Aorta (tissue), 5 donors: ENCODE measurements around the gene OPTN. TPM values are rescaled to one million over a fixed set of nuclear protein-coding genes. Genes with fewer than 3 reads are reported as not detected.
"Not testable (repeated sequence)": the region's sequence is repeated elsewhere in the genome, so short reads cannot be mapped to it uniquely, and the experiment has no call there.

Experiments used
- ATAC-seq: fragments of 200-7000 bp; cut with Tn5 transposase; one replicate; pipeline ENCODE4 v1.9.1; 2022; ENCODE audit warnings: moderate library complexity; ENCODE audit not compliant: low FRiP score
- DNase-seq, 2 donors: peaks; one replicate each; pipeline ENCODE4 v3.0.0-alpha.2; 2020
- H3K27ac ChIP-seq, 2 donors: one replicate each; pipeline ENCODE4 v1.5.1; 2013; ENCODE audit warnings: low read length in 2 of 2, mild to moderate bottlenecking in 2 of 2, moderate library complexity in 2 of 2, control low read depth in 1 of 2, inconsistent platforms in 1 of 2, low read depth in 1 of 2
- H3K27me3 ChIP-seq, 2 donors: one replicate each; pipeline ENCODE4 v1.6.1; 2013; ENCODE audit warnings: control low read depth in 1 of 2, low read length in 1 of 2, mild to moderate bottlenecking in 1 of 2, moderate library complexity in 1 of 2; ENCODE audit not compliant: insufficient read depth in 2 of 2, control insufficient read depth in 1 of 2
- H3K36me3 ChIP-seq, 2 donors: one replicate each; pipeline ENCODE4 v1.6.1; 2013; ENCODE audit warnings: control low read depth in 1 of 2, low read length in 1 of 2, mild to moderate bottlenecking in 1 of 2; ENCODE audit not compliant: insufficient read depth in 2 of 2, control insufficient read depth in 1 of 2
- H3K4me1 ChIP-seq, 2 donors: one replicate each; pipeline ENCODE4 v1.6.1; 2013; ENCODE audit warnings: low read length in 2 of 2, control low read depth in 1 of 2, mild to moderate bottlenecking in 1 of 2, moderate library complexity in 1 of 2; ENCODE audit not compliant: insufficient read depth in 2 of 2, control insufficient read depth in 1 of 2
- H3K4me3 ChIP-seq, 2 donors: one replicate each; pipeline ENCODE4 v1.5.1; 2013; ENCODE audit warnings: low read length in 2 of 2, control low read depth in 1 of 2, mild to moderate bottlenecking in 1 of 2
- H3K9me3 ChIP-seq: one replicate; pipeline ENCODE4 v1.6.1; 2013; ENCODE audit warnings: mild to moderate bottlenecking, low read length; ENCODE audit not compliant: control insufficient read depth
- WGBS, 2 donors: extraction: QIAGEN DNeasy Blood & Tissue Kit; methylation state at CpG; one replicate each; pipeline ENCODE4 v1.1.7; 2013; 5-methylcytosine and 5-hydroxymethylcytosine counted together
- intact Hi-C, 2 donors: fragments of 100-400 bp; cut with DNase I; formaldehyde crosslinking; loops; one replicate each; pipeline versions ENCODE4 v1.14.2 to v1.15.0; 2022
- polyA plus RNA-seq, 2 donors: library from polyadenylated mRNA; stranded (reverse); fragments of 200-250 nt; gene quantifications; one replicate each; pipeline ENCODE4 v1.2.3, GENCODE V29; 2013
- total RNA-seq, 2 donors: library from RNA; stranded (reverse); fragmentation: NEBNext Ultra II Directional; extraction: Animal tissue kit (Norgen Biotek cat#: 25700); gene quantifications; one replicate each; pipeline ENCODE4 v1.2.1, GENCODE V29; 2021
- donor health status: healthy with polysubstance abuse.
- donor health status: Bipolar disorder and iron deficiency.
- donor health status: DM: no; HTN: no; CAD: no.
- donor health status: DM: no; HTN: no; CAD: no.
- donor health status: DM: yes; HTN: yes; CAD: no.

The OPTN gene
- total and polyA plus RNA-seq, 4 donors, result 87.4 to 115 (median 99.3) TPM

DNA sequence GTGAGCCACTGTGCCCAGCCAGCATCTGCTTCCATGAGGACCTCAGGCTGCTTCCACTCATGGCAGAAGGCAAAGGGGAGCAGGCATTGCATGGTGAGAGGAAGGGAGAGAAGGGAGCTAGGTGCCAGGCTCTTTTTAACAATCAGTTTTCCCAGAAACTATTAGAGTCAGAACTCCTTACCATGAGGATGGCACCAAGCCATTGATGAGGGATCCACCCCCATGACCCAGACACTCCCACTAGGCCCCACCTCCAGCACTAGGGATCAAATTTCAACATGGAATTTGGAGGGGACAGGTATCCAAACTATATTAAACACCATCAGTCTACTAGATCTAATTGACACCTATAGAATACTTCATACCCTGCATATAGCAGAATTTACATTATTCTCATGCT, 47.2 kb downstream of the OPTN start:
- no peak for ATAC-seq
- no peaks in the 10 kb centered on the region for H3K4me1 ChIP-seq

GRCh38 chr10:13152296-13152695, 52.3 kb downstream of the OPTN start:
- ATAC-seq, result no peak
- Histone ChIP-seq H3K27ac (no peak overlapping the region), H3K4me1 (no peaks in the 10 kb centered on the region), H3K27me3 (no peaks in the 10 kb centered on the region), H3K36me3 (no peaks in the 10 kb centered on the region), H3K9me3 (no peaks in the 10 kb centered on the region), H3K4me3 (no peak overlapping the region)
- no peak for DNase-seq
- intact Hi-C loops, result no loop called here
- WGBS, 2 donors, result 97 to 98% methylated on average over 3 of the region's 3 CpGs

More for the DNA sequence above, 47.2 kb downstream of the OPTN start:
- Histone ChIP-seq H3K4me3 (no peak overlapping the region), H3K36me3 (peaks cover 5 to 11% of the 10 kb centered on the region in 2 donors), H3K9me3 (peaks cover 2% of the 10 kb centered on the region), H3K27me3 (no peaks in the 10 kb centered on the region), H3K27ac (no peak overlapping the region)
- intact Hi-C loops, result no loop called here
- no peak for DNase-seq

- ATAC-seq, H3K9me3 ChIP-seq, H3K27ac ChIP-seq, H3K4me3 ChIP-seq, DNase-seq, H3K36me3 ChIP-seq, intact Hi-C loops, H3K27me3 ChIP-seq, H3K4me1 ChIP-seq: not testable (repeated sequence)
- WGBS, 2 donors, result 87% methylated on average over 4 of the region's 4 CpGs
Measured at GRCh38 chr10:13155860-13156259, 55.9 kb downstream of the OPTN start.

DNA sequence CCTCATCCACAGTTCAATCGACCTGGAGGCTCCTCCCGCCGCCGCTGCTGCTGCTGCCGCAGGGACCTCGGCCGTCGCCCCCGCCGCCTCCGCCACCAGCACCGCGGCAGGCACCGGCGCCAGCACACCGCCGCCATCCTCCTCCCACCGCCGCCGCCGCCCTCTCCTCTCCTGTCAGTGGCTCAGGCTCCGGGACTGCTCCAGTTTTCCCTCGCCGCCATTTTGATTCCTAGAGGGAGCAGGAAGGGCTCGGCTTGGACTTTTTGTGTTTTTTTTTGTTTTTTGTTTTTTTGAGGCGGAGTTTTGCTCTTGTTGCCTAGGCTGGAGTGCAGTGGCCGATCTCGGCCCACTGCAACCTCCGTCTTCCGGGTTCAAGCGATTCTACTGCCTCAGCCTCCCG, 58.4 kb downstream of the OPTN start:
- no peak overlapping the region for H3K27ac ChIP-seq
- 40 to 50% methylated on average over 31 to 32 of the region's 32 CpGs for WGBS, 2 donors
- no peaks in the 10 kb centered on the region for H3K36me3 ChIP-seq
- no peaks in the 10 kb centered on the region for H3K27me3 ChIP-seq
- H3K4me1 ChIP-seq, result no peaks in the 10 kb centered on the region
- DNase-seq, result no peak
- no peak for ATAC-seq
- intact Hi-C loops, result no loop called here
- H3K4me3 ChIP-seq, result no peak overlapping the region
- H3K9me3 ChIP-seq, result no peaks in the 10 kb centered on the region

- Histone ChIP-seq H3K27me3 (no peaks in the 10 kb centered on the region), H3K36me3 (no peaks in the 10 kb centered on the region), H3K4me1 (no peaks in the 10 kb centered on the region), H3K4me3 (no peak within 1 kb of the TSS), H3K27ac (no peak within 1 kb of the TSS), H3K9me3 (no peaks in the 10 kb centered on the region)
- ATAC-seq (peak; percentile 100), DNase-seq (peak; percentile 99)
- 0 to 1% methylated on average over 56 of the region's 56 CpGs for WGBS, 2 donors
- intact Hi-C loops, result loop anchor here (1.0 to 10.0 kb wide), 2 partner anchors 114 to 141 kb away; no protein-coding TSS in a partner anchor
Measured at GRCh38 chr10:13160934-13161856, 61.2 kb downstream of the OPTN start, which contains the start of gene MCM10. TSS of gene MCM10 (plus strand) at chr10:13161558. CDS start at chr10:13164203, 2,645 bp downstream.

- Histone ChIP-seq H3K4me3 (no peak overlapping the region), H3K4me1 (no peaks in the 10 kb centered on the region), H3K36me3 (no peaks in the 10 kb centered on the region), H3K27ac (no peak overlapping the region), H3K27me3 (no peaks in the 10 kb centered on the region), H3K9me3 (no peaks in the 10 kb centered on the region)
- WGBS, 2 donors, result 2% methylated on average over 18 of the region's 18 CpGs
- DNase-seq, result no peak
- intact Hi-C loops, result loop anchor here (1.0 to 10.0 kb wide), 2 partner anchors 113 to 140 kb away; no protein-coding TSS in a partner anchor
- no peak for ATAC-seq
Measured at GRCh38 chr10:13161857-13162271, 61.9 kb downstream of the OPTN start.

GRCh38 chr10:13163859-13164258, 63.9 kb downstream of the OPTN start:
- Histone ChIP-seq H3K4me3 (no peak overlapping the region), H3K9me3 (no peaks in the 10 kb centered on the region), H3K27me3 (no peaks in the 10 kb centered on the region), H3K36me3 (no peaks in the 10 kb centered on the region), H3K4me1 (no peaks in the 10 kb centered on the region), H3K27ac (no peak overlapping the region)
- ATAC-seq (no peak), DNase-seq (no peak)
- intact Hi-C loops, result loop anchor here in 1 of 2 donors (10.0 kb wide), 1 partner anchor 111 kb away; no protein-coding TSS in a partner anchor
- 89 to 93% methylated on average over 3 of the region's 3 CpGs for WGBS, 2 donors

- Histone ChIP-seq H3K4me1 (no peaks in the 10 kb centered on the region), H3K36me3 (no peaks in the 10 kb centered on the region), H3K9me3 (no peaks in the 10 kb centered on the region), H3K27me3 (no peaks in the 10 kb centered on the region), H3K27ac (no peak overlapping the region), H3K4me3 (no peak overlapping the region)
- ATAC-seq (no peak), DNase-seq (no peak)
- intact Hi-C loops, result loop anchor here in 1 of 2 donors (10.0 kb wide), 1 partner anchor 110 kb away; no protein-coding TSS in a partner anchor
Measured at GRCh38 chr10:13165177-13165576, 65.2 kb downstream of the OPTN start.

- intact Hi-C loops, result loop anchor here in 1 of 2 donors (10.0 kb wide), 1 partner anchor 107 kb away; no protein-coding TSS in a partner anchor
- H3K4me1 ChIP-seq, result no peaks in the 10 kb centered on the region
- H3K4me3 ChIP-seq, result no peak overlapping the region
- no peak overlapping the region for H3K27ac ChIP-seq
- H3K9me3 ChIP-seq, result no peaks in the 10 kb centered on the region
- DNase-seq, result no peak
- 82 to 89% methylated on average over 7 of the region's 7 CpGs for WGBS, 2 donors
- H3K27me3 ChIP-seq, result no peaks in the 10 kb centered on the region
- no peaks in the 10 kb centered on the region for H3K36me3 ChIP-seq
- ATAC-seq, result no peak
Measured at GRCh38 chr10:13167568-13167967, 67.6 kb downstream of the OPTN start.
